OCI-LY7 (cell line): Measurements from ENCODE around the gene ACVR1B. TPM values are rescaled to one million over a fixed set of nuclear protein-coding genes. Genes with fewer than 3 reads are reported as not detected.

Experiments used
- BruUV-seq: library from RNA; stranded (reverse); fragments of 400-500 nt; replicated peaks from 2 replicates; lab custom pipeline; 2021; lab: Mats Ljungman, UMichigan
- CTCF ChIA-PET: fragments of 300-600 bp; sonication (Branson Sonifier 250); formaldehyde crosslinking; loops from one replicate; lab custom pipeline; 2022; ENCODE audit warnings: antibody characterized with exemption; ENCODE audit not compliant: unreplicated experiment; lab: Charles Lee
- POLR2A ChIA-PET: fragments of 300-600 bp; sonication (Branson Sonifier 250); formaldehyde crosslinking; loops from one replicate; lab custom pipeline; 2022; ENCODE audit warnings: antibody characterized with exemption; lab: Charles Lee
- DNase-seq: peaks from one replicate; pipeline ENCODE4 v3.0.0-alpha.2; 2015; ENCODE audit warnings: low spot score
- H2AFZ ChIP-seq: fragments of 200-600 bp; sonication (generic), shearing (Covaris generic); 2 replicates; pipeline ENCODE4 v1.6.1; 2014; ENCODE audit warnings: mild to moderate bottlenecking, antibody characterized with exemption, low read length, moderate library complexity
- H3K27ac ChIP-seq: fragments of 200-600 bp; sonication (generic); 2 replicates; pipeline ENCODE4 v1.5.1; 2014; ENCODE audit warnings: mixed run types, low read depth, mild to moderate bottlenecking, moderate library complexity, low read length, inconsistent platforms; ENCODE audit not compliant: poor library complexity, severe bottlenecking
- H3K36me3 ChIP-seq: fragments of 200-600 bp; sonication (generic); 2 replicates; pipeline ENCODE4 v1.6.1; 2014; ENCODE audit warnings: mild to moderate bottlenecking, antibody characterized with exemption, low read length, moderate library complexity, mixed read lengths; ENCODE audit not compliant: insufficient read depth
- H3K4me1 ChIP-seq: fragments of 200-600 bp; sonication (generic); 2 replicates; pipeline ENCODE4 v1.5.1; 2014; ENCODE audit warnings: mild to moderate bottlenecking, low read length; ENCODE audit not compliant: insufficient read depth, poor library complexity, severe bottlenecking
- H3K4me2 ChIP-seq: fragments of 200-600 bp; sonication (generic); 2 replicates; pipeline ENCODE4 v1.6.1; 2014; ENCODE audit warnings: mild to moderate bottlenecking, low read length
- H3K4me3 ChIP-seq: fragments of 200-600 bp; sonication (generic); 2 replicates; pipeline ENCODE4 v1.5.1; 2014; ENCODE audit warnings: mild to moderate bottlenecking, low read depth, low read length; ENCODE audit not compliant: poor library complexity, severe bottlenecking
- H3K79me2 ChIP-seq: fragments of 200-600 bp; sonication (generic); 2 replicates; pipeline ENCODE4 v1.6.1; 2016; ENCODE audit warnings: low read depth, mild to moderate bottlenecking, low read length, moderate library complexity, mixed read lengths; ENCODE audit not compliant: insufficient read depth
- H3K9me2 ChIP-seq: fragments of 200-600 bp; sonication (generic); 2 replicates; pipeline ENCODE4 v1.6.1; 2016; ENCODE audit warnings: mild to moderate bottlenecking, low read length, mixed read lengths; ENCODE audit not compliant: insufficient read depth
- H3K9me3 ChIP-seq: fragments of 200-600 bp; sonication (generic); 2 replicates; pipeline ENCODE4 v1.6.1; 2014; ENCODE audit warnings: mild to moderate bottlenecking, mixed run types, low read length, mixed read lengths
- H4K20me1 ChIP-seq: fragments of 200-600 bp; sonication (generic); 2 replicates; pipeline ENCODE4 v1.6.1; 2014; ENCODE audit warnings: mild to moderate bottlenecking, antibody characterized with exemption, low read length, moderate library complexity, mixed read lengths; ENCODE audit not compliant: insufficient read depth
- EZH2phosphoT487 ChIP-seq: fragments of 200-600 bp; sonication (generic); IDR thresholded peaks from 2 replicates; pipeline ENCODE4 v1.6.1; 2018; ENCODE audit warnings: low read depth, borderline replicate concordance, mild to moderate bottlenecking, mixed run types, antibody characterized with exemption, low read length, moderate library complexity, mixed read lengths
- intact Hi-C: fragments of 100-400 bp; cut with micrococcal nuclease; formaldehyde crosslinking; loops from one replicate; pipeline ENCODE4 v1.10.0; 2022; ENCODE audit not compliant: unreplicated experiment
- total RNA-seq, 2 experiments: library from RNA; depleted of rRNA in 1 of 2; stranded (reverse); fragments of >200 nt in 1 of 2; shearing (Covaris generic) in 1 of 2; gene quantifications; 2 replicates each; pipeline ENCODE4 v1.2.3, GENCODE V29; 2014 to 2022
- TF ChIP-seq, protein P1 (sequence below): fragments of 200-600 bp; sonication (generic); conservative IDR thresholded peaks from 2 replicates; pipeline ENCODE4 v1.5.1; 2014; ENCODE audit warnings: mild to moderate bottlenecking, antibody characterized with exemption, low read length, moderate library complexity, mixed read lengths

The ACVR1B gene
- total RNA-seq, 2 experiments from 2014 or later: 4.1 to 6.8 TPM

DNA sequence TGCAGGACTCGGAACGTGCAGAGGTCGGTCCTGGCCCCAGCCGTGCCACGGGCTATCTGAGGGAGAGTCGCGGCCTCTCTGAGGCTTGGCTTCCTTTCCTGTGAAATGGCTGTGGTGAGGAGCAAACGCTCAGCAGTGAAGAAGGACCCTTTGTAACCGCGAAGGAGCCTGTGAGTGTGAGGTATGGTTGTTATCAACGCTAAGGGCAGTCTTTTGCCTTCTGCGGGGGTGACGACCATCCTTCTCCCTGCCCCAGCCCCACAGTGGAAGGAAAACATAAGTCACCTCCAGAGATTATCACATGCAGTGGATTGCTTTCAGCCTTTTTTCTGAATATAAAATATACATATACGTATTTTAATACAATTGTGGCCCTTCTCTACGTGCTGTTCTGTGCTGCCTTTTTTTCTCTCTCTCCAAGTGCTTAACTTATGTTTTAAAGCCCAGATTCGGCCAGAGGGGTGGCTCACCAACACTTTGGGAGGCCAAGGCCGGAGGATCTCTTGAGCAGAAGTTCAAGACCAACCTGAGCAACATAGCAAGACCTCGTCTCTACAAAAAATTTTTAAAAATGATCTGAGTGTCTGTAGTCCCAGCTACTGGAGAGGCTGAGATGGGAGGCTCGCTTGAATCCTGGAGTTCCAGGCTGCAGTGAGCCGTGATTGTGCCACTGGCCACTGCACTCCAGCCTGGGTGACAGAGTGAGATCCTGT, 72.6 kb downstream of the ACVR1B start:
- POLR2A ChIA-PET: interaction anchor here (0.7 to 4.1 kb wide), 10 partner anchors 8 to 339 kb away, joined by 3 to 33 read pairs (median 5); partner anchors contain the start of gene ATG101
- no peaks in the 10 kb centered on the region for H3K36me3 ChIP-seq
- H3K9me3 ChIP-seq: no peaks in the 10 kb centered on the region
- H3K79me2 ChIP-seq: no peaks in the 10 kb centered on the region
- CTCF ChIA-PET: interaction anchor here (0.6 to 3.6 kb wide), 10 partner anchors 8 to 153 kb away, joined by 3 to 50 read pairs (median 8); no protein-coding TSS in a partner anchor
- peaks cover 65% of the 10 kb centered on the region for H3K4me1 ChIP-seq
- TF ChIP-seq EZH2phosphoT487: no peak
- TF ChIP-seq, protein P1, sequence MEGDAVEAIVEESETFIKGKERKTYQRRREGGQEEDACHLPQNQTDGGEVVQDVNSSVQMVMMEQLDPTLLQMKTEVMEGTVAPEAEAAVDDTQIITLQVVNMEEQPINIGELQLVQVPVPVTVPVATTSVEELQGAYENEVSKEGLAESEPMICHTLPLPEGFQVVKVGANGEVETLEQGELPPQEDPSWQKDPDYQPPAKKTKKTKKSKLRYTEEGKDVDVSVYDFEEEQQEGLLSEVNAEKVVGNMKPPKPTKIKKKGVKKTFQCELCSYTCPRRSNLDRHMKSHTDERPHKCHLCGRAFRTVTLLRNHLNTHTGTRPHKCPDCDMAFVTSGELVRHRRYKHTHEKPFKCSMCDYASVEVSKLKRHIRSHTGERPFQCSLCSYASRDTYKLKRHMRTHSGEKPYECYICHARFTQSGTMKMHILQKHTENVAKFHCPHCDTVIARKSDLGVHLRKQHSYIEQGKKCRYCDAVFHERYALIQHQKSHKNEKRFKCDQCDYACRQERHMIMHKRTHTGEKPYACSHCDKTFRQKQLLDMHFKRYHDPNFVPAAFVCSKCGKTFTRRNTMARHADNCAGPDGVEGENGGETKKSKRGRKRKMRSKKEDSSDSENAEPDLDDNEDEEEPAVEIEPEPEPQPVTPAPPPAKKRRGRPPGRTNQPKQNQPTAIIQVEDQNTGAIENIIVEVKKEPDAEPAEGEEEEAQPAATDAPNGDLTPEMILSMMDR: peak; percentile 45; the same call in 1 of the 2 replicates
- H3K4me3 ChIP-seq: peak overlapping the region; percentile 70
- TSS peak; percentile 85 for BruUV-seq
- H2AFZ ChIP-seq: peak overlapping the region; percentile 53; the same call in 1 of the 2 replicates
- peak overlapping the region; percentile 56 for H3K27ac ChIP-seq
- H4K20me1 ChIP-seq: no peaks in the 10 kb centered on the region
- H3K9me2 ChIP-seq: no peaks in the 10 kb centered on the region
- peak; percentile 59 for DNase-seq
- intact Hi-C loops: loop anchor here (2.0 kb wide), 1 partner anchor 27 kb away; the partner anchor contains the start of gene NR4A1
- peak overlapping the region; percentile 71 for H3K4me2 ChIP-seq

DNA sequence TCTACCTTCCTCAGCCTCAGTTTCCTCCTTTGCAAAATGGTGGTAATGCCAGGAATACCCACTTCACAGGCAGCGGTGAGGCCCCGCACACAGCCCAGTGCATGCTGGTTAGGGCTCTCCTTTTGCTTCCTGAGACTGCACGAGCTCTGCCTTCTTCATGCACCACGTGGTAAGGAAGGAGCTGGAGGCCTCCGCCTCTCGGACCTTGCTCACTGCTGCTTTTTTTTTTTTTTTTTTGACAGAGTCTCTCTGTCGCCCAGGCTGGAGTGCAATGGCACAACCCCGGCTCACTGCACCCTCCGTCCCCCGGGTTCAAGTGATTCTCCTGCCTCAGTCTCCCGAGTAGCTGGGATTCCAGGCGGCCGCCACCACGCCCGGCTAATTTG, 73.3 kb downstream of the ACVR1B start:
- peak overlapping the region; percentile 62; the same call in 1 of the 2 replicates for H2AFZ ChIP-seq
- H3K4me1 ChIP-seq: peaks cover 70% of the 10 kb centered on the region
- H3K79me2 ChIP-seq: no peaks in the 10 kb centered on the region
- peak; percentile 82 for DNase-seq
- POLR2A ChIA-PET: interaction anchor here (0.7 to 4.1 kb wide), 14 partner anchors 8 to 340 kb away, joined by 3 to 33 read pairs (median 6); partner anchors contain the start of gene ATG101
- peak overlapping the region; percentile 56 for H3K27ac ChIP-seq
- peak overlapping the region; percentile 70 for H3K4me3 ChIP-seq
- BruUV-seq: no TSS peak
- intact Hi-C loops: loop anchor here (1.0 to 2.0 kb wide), 4 partner anchors 26 to 93 kb away; partner anchors contain the start of genes ATG101 and NR4A1
- H3K9me3 ChIP-seq: no peaks in the 10 kb centered on the region
- CTCF ChIA-PET: interaction anchor here (0.6 to 3.6 kb wide), 18 partner anchors 12 to 154 kb away, joined by 3 to 50 read pairs (median 7); partner anchors contain the start of gene ATG101
- H3K9me2 ChIP-seq: no peaks in the 10 kb centered on the region
- H3K4me2 ChIP-seq: peak overlapping the region; percentile 71
- no peaks in the 10 kb centered on the region for H4K20me1 ChIP-seq
- no peaks in the 10 kb centered on the region for H3K36me3 ChIP-seq
- TF ChIP-seq EZH2phosphoT487: no peak
- TF ChIP-seq, protein P1: no peak
